ENCODE results near the gene MLXIPL.

MLXIPL gene

DNA sequence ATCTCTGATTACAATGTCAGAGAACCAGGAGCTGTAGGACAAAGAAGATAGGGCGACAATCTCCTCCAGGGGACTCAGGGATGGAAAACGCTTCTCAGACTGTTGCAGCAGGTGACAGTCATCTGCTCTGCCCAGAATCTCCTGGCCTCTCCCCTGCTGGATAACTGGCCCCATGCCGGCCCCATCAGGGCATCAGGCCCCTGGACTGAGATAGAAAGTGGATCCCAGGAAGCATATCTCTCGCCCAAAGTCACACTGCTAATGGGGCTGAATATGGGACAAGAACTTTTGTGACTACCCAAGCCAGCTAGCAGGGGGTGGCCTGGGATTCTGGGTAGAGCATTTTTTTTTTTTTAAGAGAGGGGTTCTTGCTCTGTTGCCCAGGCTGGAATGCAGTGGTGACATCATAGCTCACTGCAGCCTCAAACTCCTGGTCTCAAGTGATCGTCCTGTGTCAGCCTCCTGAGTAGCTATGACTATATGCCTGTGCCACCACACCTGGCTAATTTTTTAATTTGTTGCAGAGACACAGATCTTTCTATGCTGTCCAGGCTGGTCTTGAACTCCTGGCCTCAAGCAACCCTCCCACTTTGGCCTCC, 20.5 kb upstream of the MLXIPL start:
- TF ChIP-seq, protein P1, sequence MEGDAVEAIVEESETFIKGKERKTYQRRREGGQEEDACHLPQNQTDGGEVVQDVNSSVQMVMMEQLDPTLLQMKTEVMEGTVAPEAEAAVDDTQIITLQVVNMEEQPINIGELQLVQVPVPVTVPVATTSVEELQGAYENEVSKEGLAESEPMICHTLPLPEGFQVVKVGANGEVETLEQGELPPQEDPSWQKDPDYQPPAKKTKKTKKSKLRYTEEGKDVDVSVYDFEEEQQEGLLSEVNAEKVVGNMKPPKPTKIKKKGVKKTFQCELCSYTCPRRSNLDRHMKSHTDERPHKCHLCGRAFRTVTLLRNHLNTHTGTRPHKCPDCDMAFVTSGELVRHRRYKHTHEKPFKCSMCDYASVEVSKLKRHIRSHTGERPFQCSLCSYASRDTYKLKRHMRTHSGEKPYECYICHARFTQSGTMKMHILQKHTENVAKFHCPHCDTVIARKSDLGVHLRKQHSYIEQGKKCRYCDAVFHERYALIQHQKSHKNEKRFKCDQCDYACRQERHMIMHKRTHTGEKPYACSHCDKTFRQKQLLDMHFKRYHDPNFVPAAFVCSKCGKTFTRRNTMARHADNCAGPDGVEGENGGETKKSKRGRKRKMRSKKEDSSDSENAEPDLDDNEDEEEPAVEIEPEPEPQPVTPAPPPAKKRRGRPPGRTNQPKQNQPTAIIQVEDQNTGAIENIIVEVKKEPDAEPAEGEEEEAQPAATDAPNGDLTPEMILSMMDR (IDR thresholded peaks at IDR 0.05; ENCODE audit: low read length, missing control alignments) = no peak
- no peak overlapping the region for H3K4me3 ChIP-seq (replicated peaks; ENCODE audit: low read depth, low read length)
- no peak for DNase-seq (ENCODE audit: low read depth)

DNA sequence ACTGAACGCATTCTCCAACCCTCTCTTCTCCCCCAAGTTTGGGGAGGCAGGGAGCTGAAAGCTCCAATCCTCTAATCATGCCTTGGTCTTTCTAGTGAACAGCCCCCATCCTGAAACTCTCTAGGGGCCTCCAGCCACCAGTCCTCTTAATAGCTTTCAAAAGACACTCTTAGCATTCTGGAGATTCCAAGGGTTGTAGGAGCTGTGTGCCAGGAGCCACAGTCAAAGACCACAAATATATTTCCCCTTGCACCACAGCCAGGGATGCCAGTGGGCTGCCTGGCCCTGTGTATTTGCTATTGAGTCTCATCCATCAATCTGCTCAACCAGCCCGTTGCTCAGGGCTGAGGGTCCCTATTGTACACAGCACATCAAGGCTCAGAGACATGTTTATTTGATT, 18.5 kb upstream of the MLXIPL start:
- H3K4me3 ChIP-seq (replicated peaks; ENCODE audit: low read depth, low read length) = no peak overlapping the region
- TF ChIP-seq, protein P1 (IDR thresholded peaks at IDR 0.05; ENCODE audit: low read length, missing control alignments) = no peak
- DNase-seq (ENCODE audit: low read depth) = no peak

DNA sequence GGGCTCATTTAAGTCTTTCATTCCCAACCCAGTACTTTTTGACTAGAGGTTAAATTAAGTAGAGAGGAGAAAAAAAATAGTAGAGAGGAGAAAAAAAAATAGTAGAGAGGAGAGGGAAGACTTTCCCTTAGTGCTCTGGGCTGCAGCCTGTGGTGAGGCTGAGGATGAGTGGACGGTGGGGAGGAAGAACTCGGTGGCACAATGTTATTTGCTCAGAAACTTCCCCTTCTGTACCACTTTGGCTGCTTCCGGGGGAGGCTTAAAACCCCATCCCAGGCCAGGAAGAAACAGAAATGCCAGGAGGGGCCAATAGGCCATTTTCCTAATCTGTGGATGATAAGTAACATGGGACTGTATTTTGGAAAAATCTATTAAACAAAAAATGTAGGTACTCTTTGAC, 14.6 kb upstream of the MLXIPL start:
- no peak for DNase-seq (ENCODE audit: low read depth)
- H3K4me3 ChIP-seq (replicated peaks; ENCODE audit: low read depth, low read length) = no peak overlapping the region
- TF ChIP-seq, protein P1 (IDR thresholded peaks at IDR 0.05; ENCODE audit: low read length, missing control alignments) = no peak

DNA sequence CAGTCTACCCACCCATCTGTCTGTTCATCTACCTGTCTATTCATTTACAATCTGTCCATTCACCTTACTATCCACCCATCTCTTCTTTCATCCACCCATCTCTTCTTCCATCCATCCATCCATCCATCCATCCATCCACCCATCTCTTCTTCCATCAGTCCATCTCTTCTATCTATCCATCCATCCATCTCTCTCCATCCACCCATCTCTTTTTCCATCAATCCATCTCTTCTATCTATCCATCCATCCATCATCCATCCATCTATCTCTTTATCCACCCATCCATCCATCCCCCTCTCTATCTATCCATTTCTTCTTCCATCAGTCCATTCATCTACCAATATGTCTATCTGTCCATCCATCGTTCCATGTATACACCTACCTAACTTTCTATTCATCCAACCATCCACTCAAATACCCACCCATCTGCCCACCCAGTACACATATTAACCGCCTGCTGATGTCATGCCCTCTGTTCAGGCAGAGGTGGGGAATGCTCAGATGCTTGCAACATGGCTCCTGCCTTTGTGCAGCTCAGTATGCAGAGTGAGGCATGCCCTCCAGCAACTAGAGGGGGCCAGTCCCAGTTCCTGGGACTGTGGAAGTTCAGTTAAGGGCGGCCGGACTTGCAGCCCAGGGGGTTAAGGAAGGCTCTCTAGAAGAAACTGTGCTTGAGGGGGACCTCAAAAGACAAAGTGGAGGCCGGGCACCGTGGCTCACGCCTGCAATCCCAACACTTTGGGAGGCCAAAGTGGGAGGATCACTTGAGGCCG, 11.3 kb upstream of the MLXIPL start:
- TF ChIP-seq, protein P1 (IDR thresholded peaks at IDR 0.05; ENCODE audit: low read length, missing control alignments) = no peak
- no peak for DNase-seq (ENCODE audit: low read depth)
- no peak overlapping the region for H3K4me3 ChIP-seq (replicated peaks; ENCODE audit: low read depth, low read length)

DNA sequence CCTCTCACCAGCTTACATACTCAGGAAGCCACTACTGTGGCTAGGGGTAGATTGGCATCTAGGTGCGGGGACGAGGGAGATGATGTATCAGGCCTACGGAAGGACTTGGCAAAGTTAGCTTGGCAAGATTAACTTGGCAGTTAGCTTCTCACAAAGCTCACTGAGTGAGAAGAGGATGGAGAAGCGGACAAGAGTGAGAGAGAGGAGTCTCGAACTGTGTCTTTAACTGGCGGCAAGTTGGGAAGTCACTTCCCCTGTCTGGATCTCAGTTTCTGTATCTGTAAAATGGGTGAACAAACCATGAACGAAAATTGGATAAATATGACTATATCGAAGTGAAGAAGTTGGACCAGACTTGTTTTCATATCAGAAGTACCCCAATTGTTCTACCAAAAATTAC, 9.5 kb upstream of the MLXIPL start:
- H3K4me3 ChIP-seq (replicated peaks; ENCODE audit: low read depth, low read length) = no peak overlapping the region
- TF ChIP-seq, protein P1 (IDR thresholded peaks at IDR 0.05; ENCODE audit: low read length, missing control alignments) = no peak
- DNase-seq (ENCODE audit: low read depth) = no peak

DNA sequence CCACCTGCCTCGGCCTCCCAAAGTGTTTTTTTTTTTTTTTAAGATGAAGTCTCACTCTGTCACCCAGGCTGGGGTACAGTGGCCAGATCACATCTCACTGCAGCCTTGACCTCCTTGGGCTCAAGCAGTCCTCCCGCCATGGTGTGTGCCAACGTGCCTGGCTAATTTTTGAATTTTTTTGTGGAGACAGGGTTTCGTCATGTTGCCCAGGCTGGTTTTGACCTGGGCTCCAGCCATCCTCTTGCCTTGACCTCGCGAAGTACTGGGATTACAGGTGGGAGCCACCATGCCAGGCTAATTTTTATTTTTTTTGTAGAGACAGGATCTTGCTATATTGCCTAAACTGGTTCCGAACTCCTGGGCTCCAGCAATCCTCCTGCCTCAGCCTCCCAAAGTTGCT, 9.0 kb upstream of the MLXIPL start:
- TF ChIP-seq, protein P1 (IDR thresholded peaks at IDR 0.05; ENCODE audit: low read length, missing control alignments) = no peak
- H3K4me3 ChIP-seq (replicated peaks; ENCODE audit: low read depth, low read length) = no peak overlapping the region
- DNase-seq (ENCODE audit: low read depth) = no peak

DNA sequence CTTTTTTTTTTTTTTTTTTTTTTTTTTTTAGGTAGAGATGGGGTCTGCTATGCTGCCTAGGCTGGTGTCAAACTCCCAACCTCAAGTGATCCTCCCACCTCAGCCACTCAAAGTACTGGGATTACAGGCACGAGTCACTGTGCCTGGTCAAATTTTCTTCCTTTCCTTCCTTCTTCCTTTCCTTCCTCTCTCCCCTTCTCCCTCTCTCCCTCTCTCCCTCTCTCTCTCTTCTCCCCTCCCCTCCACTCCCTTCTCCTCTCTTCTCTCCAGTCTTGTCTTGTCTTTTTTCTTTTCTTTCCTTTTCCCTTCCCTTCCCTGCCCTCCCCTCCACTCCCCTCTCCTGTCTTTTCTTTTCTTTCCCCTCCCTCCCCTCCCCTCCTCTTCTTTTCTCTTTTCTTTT, 7.2 kb upstream of the MLXIPL start:
- no peak for DNase-seq (ENCODE audit: low read depth)
- no peak overlapping the region for H3K4me3 ChIP-seq (replicated peaks; ENCODE audit: low read depth, low read length)
- TF ChIP-seq, protein P1 (IDR thresholded peaks at IDR 0.05; ENCODE audit: low read length, missing control alignments) = no peak

Measured in fibroblast of pulmonary artery (primary cell).